Heart left ventricle (tissue), 13 donors: ENCODE results near the gene GAK.

Experiments used
- POLR2A ChIP-seq, 2 donors: fragments of 450-650 bp; IDR thresholded peaks; one replicate each; pipeline ENCODE4 v1.6.1; 2017; ENCODE audit warnings: antibody characterized with exemption in 2 of 2, mild to moderate bottlenecking in 2 of 2, moderate library complexity in 2 of 2
- TF ChIP-seq, protein P1 (sequence below), 12 donors: fragments of 200-600 bp; sonication (generic) in 4 of 12; IDR thresholded peaks; one replicate each; pipeline versions ENCODE4 v1.5.0 to v1.8.0; 2018 to 2022; ENCODE audit warnings: antibody characterized with exemption in 12 of 12, mild to moderate bottlenecking in 5 of 12
- donor health status: ischemic (EF 13 %, LVEDD 7.1; RV severe dilation, severe dysfunction).
- donor health status: DM: no; HTN: yes; CAD: no.
- donor health status: DM: no; HTN: no; CAD: no.
- donor health status: ischemic (EF 25% LVEDD 6.9; RV normal size, moderate dysfunction).
- donor health status: ischemic (EF 25% LVEDD 5.7; RV mildly dilated, moderate dysfunction).
- donor health status: ischemic (EF 35%, LVEDD 5.7; RV mildly dilated, moderate dysfunction).
- donor health status: nonischemic (EF 11% LVEDD 7.7; RV severe dilation, severe dysfunction).
- donor health status: DM: yes; HTN: yes; CAD: no.
- donor health status: PGD.
- donor health status: ischemic (EF 29% LVEDD 5.4; RV normal size, mild dysfunction).
- donor health status: nonischemic (EF 23%, LVEDD 6.1; RV moderate dilation, normal function).

DNA sequence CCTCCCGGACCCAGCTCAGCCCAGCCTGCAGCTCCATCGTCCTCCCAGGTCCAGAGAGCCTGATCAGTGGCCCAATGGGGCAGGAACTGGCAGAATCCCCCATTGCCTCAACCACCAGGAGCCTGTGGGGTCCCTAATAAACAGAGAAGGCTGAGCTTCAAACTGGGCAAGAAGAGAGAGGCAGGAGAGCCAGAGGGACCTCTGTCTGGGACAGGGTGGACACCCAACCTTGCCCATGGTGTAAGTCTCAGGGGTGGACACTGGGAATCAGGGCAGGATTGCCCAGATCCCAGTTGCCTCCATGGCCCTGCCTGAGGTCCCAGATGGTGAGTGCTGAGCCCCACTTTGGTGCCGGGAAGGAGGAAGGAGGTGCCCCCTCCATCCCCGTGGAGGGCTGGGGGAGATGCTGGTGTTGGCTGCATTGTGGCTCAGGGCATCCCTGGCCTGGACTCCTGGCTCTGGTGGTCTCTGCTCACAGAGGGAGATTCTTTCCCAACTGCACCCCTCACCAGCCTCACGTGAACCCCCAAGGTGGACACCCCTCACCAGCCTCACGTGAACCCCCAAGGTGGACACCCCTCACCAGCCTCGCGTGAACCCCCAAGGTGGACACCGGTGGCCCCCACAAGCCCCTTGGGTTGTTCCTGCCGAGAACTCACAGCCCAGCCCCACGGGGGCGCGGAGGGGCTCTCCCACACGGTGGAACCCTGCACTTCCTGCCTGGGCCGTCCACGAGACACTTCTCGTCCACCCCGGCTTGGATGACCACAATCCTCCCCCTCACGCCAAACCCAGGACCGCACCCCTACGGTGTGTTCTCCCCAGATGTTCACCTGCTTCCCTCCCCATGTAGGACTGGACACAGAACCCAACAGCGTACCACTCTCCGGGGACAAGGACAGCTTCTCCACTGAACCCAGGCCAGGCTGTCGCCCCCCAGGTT, 111.6 kb downstream of the GAK start:
- TF ChIP-seq, protein P1, sequence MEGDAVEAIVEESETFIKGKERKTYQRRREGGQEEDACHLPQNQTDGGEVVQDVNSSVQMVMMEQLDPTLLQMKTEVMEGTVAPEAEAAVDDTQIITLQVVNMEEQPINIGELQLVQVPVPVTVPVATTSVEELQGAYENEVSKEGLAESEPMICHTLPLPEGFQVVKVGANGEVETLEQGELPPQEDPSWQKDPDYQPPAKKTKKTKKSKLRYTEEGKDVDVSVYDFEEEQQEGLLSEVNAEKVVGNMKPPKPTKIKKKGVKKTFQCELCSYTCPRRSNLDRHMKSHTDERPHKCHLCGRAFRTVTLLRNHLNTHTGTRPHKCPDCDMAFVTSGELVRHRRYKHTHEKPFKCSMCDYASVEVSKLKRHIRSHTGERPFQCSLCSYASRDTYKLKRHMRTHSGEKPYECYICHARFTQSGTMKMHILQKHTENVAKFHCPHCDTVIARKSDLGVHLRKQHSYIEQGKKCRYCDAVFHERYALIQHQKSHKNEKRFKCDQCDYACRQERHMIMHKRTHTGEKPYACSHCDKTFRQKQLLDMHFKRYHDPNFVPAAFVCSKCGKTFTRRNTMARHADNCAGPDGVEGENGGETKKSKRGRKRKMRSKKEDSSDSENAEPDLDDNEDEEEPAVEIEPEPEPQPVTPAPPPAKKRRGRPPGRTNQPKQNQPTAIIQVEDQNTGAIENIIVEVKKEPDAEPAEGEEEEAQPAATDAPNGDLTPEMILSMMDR (IDR thresholded peaks at IDR 0.05), result no peak
- no peak for TF ChIP-seq POLR2A (IDR thresholded peaks at IDR 0.05)
